ENCODE results near the gene F13B.
"Not testable (repeated sequence)": the region's sequence is repeated elsewhere in the genome, so short reads cannot be mapped to it uniquely, and the experiment has no call there.

The F13B gene, protein sequence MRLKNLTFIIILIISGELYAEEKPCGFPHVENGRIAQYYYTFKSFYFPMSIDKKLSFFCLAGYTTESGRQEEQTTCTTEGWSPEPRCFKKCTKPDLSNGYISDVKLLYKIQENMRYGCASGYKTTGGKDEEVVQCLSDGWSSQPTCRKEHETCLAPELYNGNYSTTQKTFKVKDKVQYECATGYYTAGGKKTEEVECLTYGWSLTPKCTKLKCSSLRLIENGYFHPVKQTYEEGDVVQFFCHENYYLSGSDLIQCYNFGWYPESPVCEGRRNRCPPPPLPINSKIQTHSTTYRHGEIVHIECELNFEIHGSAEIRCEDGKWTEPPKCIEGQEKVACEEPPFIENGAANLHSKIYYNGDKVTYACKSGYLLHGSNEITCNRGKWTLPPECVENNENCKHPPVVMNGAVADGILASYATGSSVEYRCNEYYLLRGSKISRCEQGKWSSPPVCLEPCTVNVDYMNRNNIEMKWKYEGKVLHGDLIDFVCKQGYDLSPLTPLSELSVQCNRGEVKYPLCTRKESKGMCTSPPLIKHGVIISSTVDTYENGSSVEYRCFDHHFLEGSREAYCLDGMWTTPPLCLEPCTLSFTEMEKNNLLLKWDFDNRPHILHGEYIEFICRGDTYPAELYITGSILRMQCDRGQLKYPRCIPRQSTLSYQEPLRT

DNA sequence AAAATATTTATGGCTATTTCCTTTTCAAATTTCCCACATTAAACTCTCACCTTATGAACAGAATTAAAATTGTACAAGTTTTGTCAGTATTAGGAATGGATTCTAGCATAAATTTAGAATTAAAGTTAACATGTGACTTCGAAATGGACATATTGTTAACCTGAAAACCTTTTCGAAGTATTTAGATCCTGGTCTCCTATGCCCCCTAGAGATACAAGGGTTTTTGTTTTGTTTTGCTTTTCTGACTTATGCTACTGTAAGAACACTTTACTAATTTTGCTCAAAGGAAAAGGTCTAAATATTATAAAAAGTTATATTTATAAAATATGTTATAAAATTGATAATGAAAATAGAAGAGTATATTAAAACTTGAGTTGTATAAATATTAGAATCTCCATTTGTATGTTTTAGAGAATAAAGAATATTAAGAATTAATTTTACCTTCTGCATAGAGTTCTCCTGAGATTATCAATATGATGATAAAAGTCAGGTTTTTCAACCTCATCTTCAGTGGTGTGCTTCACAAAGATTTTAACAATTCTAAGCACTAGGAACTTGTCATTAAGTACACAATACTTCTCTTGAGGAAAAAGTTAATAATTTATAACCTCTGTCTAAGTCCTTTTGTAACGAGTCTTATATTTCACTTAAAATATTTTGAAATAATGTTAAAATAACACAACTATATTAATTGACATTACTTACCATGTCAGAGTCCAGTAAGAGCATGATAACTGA lies at the start of gene F13B:
TSS of gene F13B (minus strand) at position 542 of the 738 bp plus-strand sequence. CDS start at position 505, 37 bp downstream.
- H3K36me3 ChIP-seq (ENCODE audit: control insufficient read depth in 1 of 2, insufficient read depth in 2 of 2, low read length in 2 of 2): no peaks in the 10 kb centered on the region
- H3K4me1 ChIP-seq (ENCODE audit: control insufficient read depth in 1 of 2, insufficient read depth in 2 of 2, low read length in 2 of 2): peaks cover 0 to 6% of the 10 kb centered on the region in 2 donors
- H3K27ac ChIP-seq (ENCODE audit: low read depth, low read length): no peak within 1 kb of the TSS
- no peak within 1 kb of the TSS for H3K4me3 ChIP-seq (ENCODE audit: low read depth in 1 of 2, low read length in 2 of 2)
- no peaks in the 10 kb centered on the region for H3K9me3 ChIP-seq (ENCODE audit: control insufficient read depth in 1 of 2, low read length in 2 of 2)
- no peak within 1 kb of the TSS for H3K9ac ChIP-seq (ENCODE audit: low read depth in 1 of 2, low read length in 2 of 2)
- no peaks in the 10 kb centered on the region for H3K27me3 ChIP-seq (ENCODE audit: control insufficient read depth in 1 of 2, insufficient read depth in 2 of 2, low read length in 2 of 2)

DNA sequence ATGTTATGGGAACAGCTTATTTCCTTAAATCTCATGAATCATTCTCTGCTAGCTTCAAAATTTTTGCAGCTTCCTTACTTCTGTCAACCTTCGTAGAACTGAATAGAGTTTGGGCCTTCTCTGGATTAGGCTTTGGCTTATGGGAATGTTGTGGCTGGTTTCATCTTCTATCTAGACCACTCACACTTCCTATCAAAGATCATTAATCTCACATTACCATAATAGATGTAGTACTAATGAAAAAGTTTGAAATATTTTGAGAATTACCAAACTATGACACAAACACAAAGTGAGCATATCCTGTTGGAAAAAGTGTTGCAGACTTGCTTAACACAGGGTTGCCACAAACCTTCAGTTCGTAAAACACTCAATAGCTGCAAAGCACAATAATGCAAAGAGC lies 49.1 kb upstream of the F13B start:
- H3K9me3 ChIP-seq (ENCODE audit: control insufficient read depth in 1 of 2, low read length in 2 of 2): no peaks in the 10 kb centered on the region
- no peak overlapping the region for H3K27ac ChIP-seq (ENCODE audit: low read depth, low read length)
- no peaks in the 10 kb centered on the region for H3K27me3 ChIP-seq (ENCODE audit: control insufficient read depth in 1 of 2, insufficient read depth in 2 of 2, low read length in 2 of 2)
- H3K9ac ChIP-seq (ENCODE audit: low read depth in 1 of 2, low read length in 2 of 2): no peak overlapping the region
- no peak overlapping the region for H3K4me3 ChIP-seq (ENCODE audit: low read depth in 1 of 2, low read length in 2 of 2)
- no peaks in the 10 kb centered on the region for H3K36me3 ChIP-seq (ENCODE audit: control insufficient read depth in 1 of 2, insufficient read depth in 2 of 2, low read length in 2 of 2)
- H3K4me1 ChIP-seq (ENCODE audit: control insufficient read depth in 1 of 2, insufficient read depth in 2 of 2, low read length in 2 of 2): no peaks in the 10 kb centered on the region

DNA sequence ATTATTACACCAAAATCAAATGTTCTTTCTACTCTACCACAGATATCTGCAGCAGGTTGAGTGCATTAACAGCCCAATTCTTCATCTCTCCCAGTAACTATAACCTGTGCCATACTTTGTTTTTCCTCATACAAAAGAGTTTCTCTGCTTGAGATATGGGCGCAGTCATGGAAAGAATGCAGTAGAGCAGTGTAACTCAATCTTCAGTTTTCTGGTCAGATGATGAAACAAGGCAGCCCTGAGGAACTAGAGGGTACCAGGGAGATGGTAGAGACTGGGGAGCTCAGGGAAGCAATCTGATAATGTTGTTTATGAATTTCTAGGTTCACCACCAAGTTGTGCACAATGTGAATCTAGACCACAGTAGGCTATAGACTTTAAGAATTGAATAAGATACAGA lies 39.8 kb upstream of the F13B start:
- H3K36me3 ChIP-seq (ENCODE audit: control insufficient read depth in 1 of 2, insufficient read depth in 2 of 2, low read length in 2 of 2): no peaks in the 10 kb centered on the region
- H3K27me3 ChIP-seq (ENCODE audit: control insufficient read depth in 1 of 2, insufficient read depth in 2 of 2, low read length in 2 of 2): no peaks in the 10 kb centered on the region
- no peak overlapping the region for H3K4me3 ChIP-seq (ENCODE audit: low read depth in 1 of 2, low read length in 2 of 2)
- no peak overlapping the region for H3K9ac ChIP-seq (ENCODE audit: low read depth in 1 of 2, low read length in 2 of 2)
- H3K4me1 ChIP-seq (ENCODE audit: control insufficient read depth in 1 of 2, insufficient read depth in 2 of 2, low read length in 2 of 2): no peaks in the 10 kb centered on the region
- H3K27ac ChIP-seq (ENCODE audit: low read depth, low read length): no peak overlapping the region
- H3K9me3 ChIP-seq (ENCODE audit: control insufficient read depth in 1 of 2, low read length in 2 of 2): no peaks in the 10 kb centered on the region

DNA sequence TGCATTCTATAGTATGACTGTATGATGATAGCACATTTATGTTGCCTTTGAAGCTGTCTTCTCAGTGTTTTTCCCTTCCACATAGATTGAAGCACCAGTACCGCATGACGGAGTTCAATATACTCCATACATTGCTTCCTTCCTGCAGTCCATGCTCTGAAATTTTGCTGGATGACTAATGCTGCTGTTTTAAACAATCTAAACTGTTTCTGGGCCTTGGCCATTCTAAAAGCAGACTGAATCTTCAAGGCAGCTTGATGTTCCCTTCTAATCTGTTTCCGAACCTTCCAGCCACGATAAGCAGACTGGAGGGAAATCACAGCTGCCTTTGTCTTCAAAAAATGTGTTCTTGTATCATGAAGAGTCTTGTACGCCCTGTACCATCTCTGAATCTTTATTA lies 36.2 kb upstream of the F13B start:
- Histone ChIP-seq H3K4me3 (ENCODE audit: low read depth in 1 of 2, low read length in 2 of 2) (no peak overlapping the region), H3K36me3 (ENCODE audit: control insufficient read depth in 1 of 2, insufficient read depth in 2 of 2, low read length in 2 of 2) (no peaks in the 10 kb centered on the region), H3K9ac (ENCODE audit: low read depth in 1 of 2, low read length in 2 of 2) (no peak overlapping the region), H3K27me3 (ENCODE audit: control insufficient read depth in 1 of 2, insufficient read depth in 2 of 2, low read length in 2 of 2) (no peaks in the 10 kb centered on the region), H3K4me1 (ENCODE audit: control insufficient read depth in 1 of 2, insufficient read depth in 2 of 2, low read length in 2 of 2) (no peaks in the 10 kb centered on the region), H3K9me3 (ENCODE audit: control insufficient read depth in 1 of 2, low read length in 2 of 2) (no peaks in the 10 kb centered on the region), H3K27ac (ENCODE audit: low read depth, low read length) (no peak overlapping the region)

DNA sequence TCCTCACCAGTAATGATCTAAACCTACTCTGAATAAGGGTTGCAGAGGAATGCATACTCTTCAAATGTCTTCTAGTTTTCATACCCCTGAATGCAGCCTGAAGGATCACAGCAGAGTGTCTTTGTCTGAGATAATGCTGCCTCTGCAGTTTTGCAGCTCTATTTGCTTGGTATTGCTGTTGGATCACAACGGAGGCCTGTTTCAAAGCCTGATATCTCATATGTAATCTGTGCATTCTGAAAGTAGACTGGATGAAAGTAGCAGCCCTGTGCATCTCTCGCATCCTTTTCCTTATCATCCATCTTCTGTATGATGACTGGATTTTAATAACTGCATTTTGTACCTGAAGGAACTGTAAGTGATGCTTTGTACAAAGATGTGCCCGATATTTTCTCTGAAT lies 34.9 kb upstream of the F13B start:
- H3K27ac ChIP-seq (ENCODE audit: low read depth, low read length): no peak overlapping the region
- H3K36me3 ChIP-seq (ENCODE audit: control insufficient read depth in 1 of 2, insufficient read depth in 2 of 2, low read length in 2 of 2): no peaks in the 10 kb centered on the region
- H3K9ac ChIP-seq (ENCODE audit: low read depth in 1 of 2, low read length in 2 of 2): no peak overlapping the region
- H3K9me3 ChIP-seq (ENCODE audit: control insufficient read depth in 1 of 2, low read length in 2 of 2): no peaks in the 10 kb centered on the region
- H3K4me1 ChIP-seq (ENCODE audit: control insufficient read depth in 1 of 2, insufficient read depth in 2 of 2, low read length in 2 of 2): no peaks in the 10 kb centered on the region
- H3K27me3 ChIP-seq (ENCODE audit: control insufficient read depth in 1 of 2, insufficient read depth in 2 of 2, low read length in 2 of 2): no peaks in the 10 kb centered on the region
- no peak overlapping the region for H3K4me3 ChIP-seq (ENCODE audit: low read depth in 1 of 2, low read length in 2 of 2)

DNA sequence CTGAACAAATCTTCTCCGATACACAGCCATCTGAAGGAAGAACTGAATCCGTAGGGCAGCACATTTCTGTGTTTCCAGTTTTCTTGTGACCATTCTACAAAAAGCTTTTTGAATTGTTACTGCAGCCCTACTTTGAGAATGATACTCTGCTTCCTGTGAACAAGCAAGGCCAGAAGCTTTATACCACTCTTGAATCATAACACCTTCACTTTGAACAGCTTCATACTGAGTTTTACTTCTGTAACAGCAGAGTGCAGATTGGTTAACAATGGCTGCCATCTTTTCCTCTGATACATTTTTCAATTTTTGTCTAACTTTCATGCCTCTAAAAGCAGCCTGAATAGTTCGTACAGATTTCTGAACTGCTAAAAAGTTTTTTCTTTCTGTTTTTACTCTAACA lies 33.6 kb upstream of the F13B start:
- H3K4me1 ChIP-seq (ENCODE audit: control insufficient read depth in 1 of 2, insufficient read depth in 2 of 2, low read length in 2 of 2): peaks cover 0 to 5% of the 10 kb centered on the region in 2 donors
- H3K9ac ChIP-seq (ENCODE audit: low read depth in 1 of 2, low read length in 2 of 2): no peak overlapping the region
- H3K9me3 ChIP-seq (ENCODE audit: control insufficient read depth in 1 of 2, low read length in 2 of 2): no peaks in the 10 kb centered on the region
- no peak overlapping the region for H3K27ac ChIP-seq (ENCODE audit: low read depth, low read length)
- H3K27me3 ChIP-seq (ENCODE audit: control insufficient read depth in 1 of 2, insufficient read depth in 2 of 2, low read length in 2 of 2): no peaks in the 10 kb centered on the region
- H3K4me3 ChIP-seq (ENCODE audit: low read depth in 1 of 2, low read length in 2 of 2): no peak overlapping the region
- no peaks in the 10 kb centered on the region for H3K36me3 ChIP-seq (ENCODE audit: control insufficient read depth in 1 of 2, insufficient read depth in 2 of 2, low read length in 2 of 2)

DNA sequence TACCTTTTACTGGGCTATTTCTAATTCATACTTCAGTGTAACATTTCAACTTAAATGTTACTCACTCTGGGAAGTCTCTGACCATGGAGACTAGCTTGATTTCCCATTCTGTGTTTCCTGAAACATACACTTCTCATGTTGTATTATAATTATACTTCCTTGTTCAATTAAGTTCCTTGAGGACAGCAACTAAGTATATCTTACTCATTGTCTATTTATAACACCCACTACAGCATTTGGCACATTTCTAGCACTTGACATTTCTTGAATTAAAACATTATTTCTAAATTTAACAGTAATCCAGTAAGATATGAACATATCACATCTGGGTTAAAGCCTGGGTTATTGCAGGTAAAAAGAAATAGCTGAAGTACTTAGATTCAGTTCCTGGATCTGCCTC lies 32.4 kb upstream of the F13B start:
- no peak overlapping the region for H3K27ac ChIP-seq (ENCODE audit: low read depth, low read length)
- no peak overlapping the region for H3K4me3 ChIP-seq (ENCODE audit: low read depth in 1 of 2, low read length in 2 of 2)
- H3K27me3 ChIP-seq (ENCODE audit: control insufficient read depth in 1 of 2, insufficient read depth in 2 of 2, low read length in 2 of 2): no peaks in the 10 kb centered on the region
- H3K9ac ChIP-seq (ENCODE audit: low read depth in 1 of 2, low read length in 2 of 2): no peak overlapping the region
- peaks cover 0 to 5% of the 10 kb centered on the region in 2 donors for H3K4me1 ChIP-seq (ENCODE audit: control insufficient read depth in 1 of 2, insufficient read depth in 2 of 2, low read length in 2 of 2)
- no peaks in the 10 kb centered on the region for H3K9me3 ChIP-seq (ENCODE audit: control insufficient read depth in 1 of 2, low read length in 2 of 2)
- H3K36me3 ChIP-seq (ENCODE audit: control insufficient read depth in 1 of 2, insufficient read depth in 2 of 2, low read length in 2 of 2): no peaks in the 10 kb centered on the region

DNA sequence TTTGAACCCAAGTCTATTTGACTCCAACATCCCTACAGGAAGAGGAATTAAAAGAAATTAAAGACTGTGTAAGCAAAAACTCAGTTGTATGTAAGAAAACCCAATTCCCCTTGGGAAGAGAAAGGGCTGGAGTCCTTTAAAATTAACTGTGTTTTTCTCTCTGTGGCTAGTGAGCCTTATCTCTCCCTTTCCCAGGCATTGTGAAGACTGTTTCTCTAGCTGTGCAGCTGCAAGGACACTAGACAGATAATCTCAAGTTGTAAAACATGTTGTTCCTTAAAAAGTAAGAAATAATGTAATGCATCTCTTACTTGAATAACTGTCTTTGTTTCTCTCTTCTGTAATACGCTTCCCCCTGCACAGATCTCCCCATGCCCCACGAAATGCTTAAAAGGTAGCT lies 29.9 kb upstream of the F13B start:
- not testable (repeated sequence) for H3K36me3 ChIP-seq (ENCODE audit: control insufficient read depth in 1 of 2, insufficient read depth in 2 of 2, low read length in 2 of 2); H3K4me1 ChIP-seq (ENCODE audit: control insufficient read depth in 1 of 2, insufficient read depth in 2 of 2, low read length in 2 of 2); H3K4me3 ChIP-seq (ENCODE audit: low read depth in 1 of 2, low read length in 2 of 2); H3K9ac ChIP-seq (ENCODE audit: low read depth in 1 of 2, low read length in 2 of 2); H3K9me3 ChIP-seq (ENCODE audit: control insufficient read depth in 1 of 2, low read length in 2 of 2); H3K27ac ChIP-seq (ENCODE audit: low read depth, low read length); H3K27me3 ChIP-seq (ENCODE audit: control insufficient read depth in 1 of 2, insufficient read depth in 2 of 2, low read length in 2 of 2)

DNA sequence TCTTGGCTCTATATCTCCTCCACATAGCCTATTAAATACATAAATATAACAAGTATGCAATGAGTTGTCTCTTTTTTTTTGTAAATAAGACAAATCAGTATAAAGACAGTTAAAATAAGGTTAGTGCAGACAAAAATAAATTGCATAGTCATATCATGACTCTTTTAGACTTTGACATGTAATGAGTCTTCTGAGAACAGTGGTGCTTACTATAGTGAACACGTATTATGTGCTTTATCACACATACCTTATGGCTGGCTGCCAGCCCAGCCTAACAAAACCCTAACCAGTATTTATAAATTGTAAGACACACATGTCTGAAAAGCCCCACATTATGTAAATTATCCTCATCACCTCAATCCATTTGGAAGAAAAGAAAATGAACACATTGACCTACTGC lies 29.1 kb upstream of the F13B start:
- Histone ChIP-seq H3K4me1 (ENCODE audit: control insufficient read depth in 1 of 2, insufficient read depth in 2 of 2, low read length in 2 of 2) (peaks cover 0 to 5% of the 10 kb centered on the region in 2 donors), H3K9ac (ENCODE audit: low read depth in 1 of 2, low read length in 2 of 2) (no peak overlapping the region), H3K27me3 (ENCODE audit: control insufficient read depth in 1 of 2, insufficient read depth in 2 of 2, low read length in 2 of 2) (no peaks in the 10 kb centered on the region), H3K27ac (ENCODE audit: low read depth, low read length) (no peak overlapping the region), H3K9me3 (ENCODE audit: control insufficient read depth in 1 of 2, low read length in 2 of 2) (no peaks in the 10 kb centered on the region), H3K4me3 (ENCODE audit: low read depth in 1 of 2, low read length in 2 of 2) (no peak overlapping the region), H3K36me3 (ENCODE audit: control insufficient read depth in 1 of 2, insufficient read depth in 2 of 2, low read length in 2 of 2) (no peaks in the 10 kb centered on the region)

DNA sequence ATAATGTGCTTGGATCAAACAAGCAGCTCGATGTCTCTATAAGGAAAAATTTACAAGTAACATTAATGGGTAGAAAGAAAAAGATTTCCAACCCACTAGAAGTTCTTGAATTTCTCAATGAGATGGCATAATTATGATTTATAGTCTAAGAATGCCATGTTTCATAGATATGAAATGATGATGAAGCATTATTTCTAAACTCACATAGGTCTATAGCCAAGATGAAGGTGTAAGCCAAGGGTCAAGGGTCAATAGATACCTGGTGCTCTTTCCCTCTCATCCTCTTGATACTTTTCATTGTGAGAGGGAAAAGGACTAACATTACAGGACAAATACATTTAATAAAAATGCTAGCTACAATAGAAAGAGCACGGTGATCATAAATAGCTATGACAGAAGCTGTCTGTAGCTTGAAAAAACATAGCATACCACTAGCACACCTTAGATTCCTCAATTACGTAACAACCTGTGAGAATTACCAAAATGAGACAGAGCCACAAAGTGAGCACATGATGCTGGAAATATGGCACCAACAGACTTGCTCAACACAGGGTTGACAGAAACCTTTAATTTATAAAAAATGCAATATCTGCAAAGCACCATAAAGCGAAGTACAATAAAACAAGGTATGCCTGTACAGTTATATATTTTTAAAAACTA lies 26.3 kb upstream of the F13B start:
- Histone ChIP-seq H3K27ac (ENCODE audit: low read depth, low read length) (no peak overlapping the region), H3K4me3 (ENCODE audit: low read depth in 1 of 2, low read length in 2 of 2) (no peak overlapping the region), H3K4me1 (ENCODE audit: control insufficient read depth in 1 of 2, insufficient read depth in 2 of 2, low read length in 2 of 2) (peaks cover 0 to 5% of the 10 kb centered on the region in 2 donors), H3K9me3 (ENCODE audit: control insufficient read depth in 1 of 2, low read length in 2 of 2) (no peaks in the 10 kb centered on the region), H3K36me3 (ENCODE audit: control insufficient read depth in 1 of 2, insufficient read depth in 2 of 2, low read length in 2 of 2) (no peaks in the 10 kb centered on the region), H3K9ac (ENCODE audit: low read depth in 1 of 2, low read length in 2 of 2) (no peak overlapping the region), H3K27me3 (ENCODE audit: control insufficient read depth in 1 of 2, insufficient read depth in 2 of 2, low read length in 2 of 2) (no peaks in the 10 kb centered on the region)

All from duodenal mucosa (tissue), 2 donors.